Pancreas (tissue), 10 donors: ENCODE data around the gene PRKCE. TPM values are rescaled to one million over a fixed set of nuclear protein-coding genes. Genes with fewer than 3 reads are reported as not detected.

ENCODE experiments used
- ATAC-seq, 4 donors: fragments of 200-7000 bp; cut with Tn5 transposase; one replicate each; pipeline versions ENCODE4 v1.8.0 to v1.9.1; 2020; ENCODE audit warnings: mild to moderate bottlenecking in 4 of 4, moderate library complexity in 4 of 4
- DNase-seq, 6 donors: peaks; one replicate each; pipeline ENCODE4 v3.0.0-alpha.2; 2020
- FAIRE-seq: peaks from 2 replicates; lab custom pipeline; 2012; peaks lifted over from hg19 to GRCh38; lab: Jason Lieb, UNC
- H3K27ac ChIP-seq, 4 donors: fragments of 200-600 bp; sonication (generic); 1 replicate in 3 of 4; 2 replicates in 1 of 4; pipeline versions ENCODE4 v1.5.0 to v1.8.0; 2020
- H3K27me3 ChIP-seq, 4 donors: fragments of 200-600 bp; one replicate each; pipeline ENCODE4 v1.8.0; 2021
- H3K36me3 ChIP-seq, 3 donors: fragments of 200-600 bp; sonication (generic) in 1 of 3; one replicate each; pipeline versions ENCODE4 v1.5.0 to v1.8.0; 2020 to 2021
- H3K4me1 ChIP-seq, 3 donors: fragments of 200-600 bp; one replicate each; pipeline ENCODE4 v1.8.0; 2021
- H3K4me3 ChIP-seq, 4 donors: fragments of 200-600 bp; sonication (generic) in 2 of 4; one replicate each; pipeline versions ENCODE4 v1.5.0 to v1.8.0; 2020 to 2021
- H3K9me3 ChIP-seq, 4 donors: fragments of 200-600 bp; one replicate each; pipeline ENCODE4 v1.8.0; 2021
- WGBS, 2 donors: extraction: QIAGEN DNeasy Blood & Tissue Kit; methylation state at CpG; one replicate each; pipeline ENCODE4 v1.1.7; 2013; 5-methylcytosine and 5-hydroxymethylcytosine counted together
- intact Hi-C, 3 donors: fragments of 100-400 bp; cut with DNase I; formaldehyde crosslinking; loops; one replicate each; pipeline versions ENCODE4 v1.11.1 to v1.14.2; 2022
- polyA plus RNA-seq, 2 donors: library from polyadenylated mRNA; stranded (reverse); fragments of 200-250 nt; gene quantifications; one replicate each; pipeline ENCODE4 v1.2.3, GENCODE V29; 2013
- total RNA-seq, 6 donors: library from RNA; stranded (reverse); fragmentation: NEBNext Ultra II Directional in 4 of 6; extraction: Animal tissue kit (Norgen Biotek cat#: 25700) in 4 of 6; gene quantifications; one replicate each; pipeline versions ENCODE4 v1.2.1 to v1.2.4, GENCODE V29; 2021 to 2023
- TF ChIP-seq, protein P1 (sequence below), 4 donors: fragments of 200-600 bp; sonication (generic) in 3 of 4; IDR thresholded peaks; one replicate each; pipeline versions ENCODE4 v1.5.0 to v1.8.0; 2021; ENCODE audit warnings: antibody characterized with exemption in 4 of 4
- donor health status: healthy with polysubstance abuse.
- donor health status: DM: no; HTN: no; CAD: no; lungs with moderate emphysema.
- donor health status: DM: no; HTN: no; CAD: no.
- donor health status: control.
- donor health status: control.
- donor health status: Bipolar disorder and iron deficiency.
- donor health status: DM: yes; HTN: yes; CAD: no.
- donor health status: DM: no; HTN: no; CAD: no.
- donor health status: DM: no; HTN: no; CAD: no.
- donor health status: DM: yes; HTN: yes; CAD: no.

The PRKCE gene
- total and polyA plus RNA-seq, 8 donors, result 4.0 to 19.4 (median 10.0) TPM

- no peak for FAIRE-seq
- H3K27ac ChIP-seq, result no peak overlapping the region
- no peaks in the 10 kb centered on the region for H3K9me3 ChIP-seq
- no peak for ATAC-seq
- no peak for DNase-seq
- no peaks in the 10 kb centered on the region for H3K27me3 ChIP-seq
- no peaks in the 10 kb centered on the region for H3K36me3 ChIP-seq
- peaks cover 9 to 17% (median 16%) of the 10 kb centered on the region in 3 donors for H3K4me1 ChIP-seq
- 38 to 42% methylated on average over 10 of the region's 10 CpGs for WGBS, 2 donors
- TF ChIP-seq, protein P1, sequence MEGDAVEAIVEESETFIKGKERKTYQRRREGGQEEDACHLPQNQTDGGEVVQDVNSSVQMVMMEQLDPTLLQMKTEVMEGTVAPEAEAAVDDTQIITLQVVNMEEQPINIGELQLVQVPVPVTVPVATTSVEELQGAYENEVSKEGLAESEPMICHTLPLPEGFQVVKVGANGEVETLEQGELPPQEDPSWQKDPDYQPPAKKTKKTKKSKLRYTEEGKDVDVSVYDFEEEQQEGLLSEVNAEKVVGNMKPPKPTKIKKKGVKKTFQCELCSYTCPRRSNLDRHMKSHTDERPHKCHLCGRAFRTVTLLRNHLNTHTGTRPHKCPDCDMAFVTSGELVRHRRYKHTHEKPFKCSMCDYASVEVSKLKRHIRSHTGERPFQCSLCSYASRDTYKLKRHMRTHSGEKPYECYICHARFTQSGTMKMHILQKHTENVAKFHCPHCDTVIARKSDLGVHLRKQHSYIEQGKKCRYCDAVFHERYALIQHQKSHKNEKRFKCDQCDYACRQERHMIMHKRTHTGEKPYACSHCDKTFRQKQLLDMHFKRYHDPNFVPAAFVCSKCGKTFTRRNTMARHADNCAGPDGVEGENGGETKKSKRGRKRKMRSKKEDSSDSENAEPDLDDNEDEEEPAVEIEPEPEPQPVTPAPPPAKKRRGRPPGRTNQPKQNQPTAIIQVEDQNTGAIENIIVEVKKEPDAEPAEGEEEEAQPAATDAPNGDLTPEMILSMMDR (IDR thresholded peaks at IDR 0.05), result no peak
- no peak overlapping the region for H3K4me3 ChIP-seq
- intact Hi-C loops, result loop anchor here in 1 of 3 donors (10.0 kb wide), 1 partner anchor 145 kb away; no protein-coding TSS in a partner anchor
Observed at GRCh38 chr2:45789961-45790723, 138.7 kb downstream of the PRKCE start.

GRCh38 chr2:45793305-45793962 lies 142.0 kb downstream of the PRKCE start:
- FAIRE-seq (no peak), ATAC-seq (peak; percentile 75 to 87 (median 84)), DNase-seq (peak in 3 of 6 donors; percentile 54 to 63 (median 56))
- 36 to 40% methylated on average over 7 of the region's 7 CpGs for WGBS, 2 donors
- peak overlapping the region in 3 of 4 donors; percentile 23 to 52 (median 24) for H3K27ac ChIP-seq
- H3K27me3 ChIP-seq, result no peaks in the 10 kb centered on the region
- no peaks in the 10 kb centered on the region for H3K9me3 ChIP-seq
- no peak overlapping the region for H3K4me3 ChIP-seq
- TF ChIP-seq, protein P1 (IDR thresholded peaks at IDR 0.05), result no peak
- H3K4me1 ChIP-seq, result peaks cover 9 to 17% (median 16%) of the 10 kb centered on the region in 3 donors
- no peaks in the 10 kb centered on the region for H3K36me3 ChIP-seq
- intact Hi-C loops, result loop anchor here in 1 of 3 donors (10.0 kb wide), 1 partner anchor 141 kb away; no protein-coding TSS in a partner anchor

DNA sequence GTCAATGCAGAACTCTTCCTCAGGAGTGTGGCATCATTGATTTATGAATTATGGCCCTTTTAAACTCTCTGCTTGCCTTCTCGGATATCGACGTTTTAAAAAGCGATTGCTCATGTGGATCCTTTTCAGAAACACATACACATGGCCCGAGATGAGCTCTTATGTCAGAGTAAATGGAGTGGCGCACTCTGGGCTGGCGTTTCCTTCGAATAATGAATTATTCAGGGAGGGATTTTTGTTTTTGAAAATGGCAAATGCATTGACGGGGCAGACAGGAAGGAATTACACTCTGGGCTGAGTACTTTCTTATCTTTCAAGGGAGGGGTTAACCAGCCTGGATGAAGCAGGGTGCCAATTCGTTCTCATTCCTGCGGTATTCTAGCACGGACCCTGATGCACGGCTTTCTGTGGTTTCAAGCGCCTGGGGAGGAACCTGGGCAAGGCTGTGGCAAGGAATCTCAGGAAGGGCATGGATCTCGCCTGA lies 142.7 kb downstream of the PRKCE start:
- Histone ChIP-seq H3K27me3 (no peaks in the 10 kb centered on the region), H3K4me3 (no peak overlapping the region), H3K9me3 (no peaks in the 10 kb centered on the region), H3K27ac (peak overlapping the region in 2 of 4 donors; percentile 24 to 52), H3K4me1 (peaks cover 9 to 17% (median 16%) of the 10 kb centered on the region in 3 donors), H3K36me3 (no peaks in the 10 kb centered on the region)
- intact Hi-C loops, result loop anchor here in 1 of 3 donors (10.0 kb wide), 1 partner anchor 141 kb away; no protein-coding TSS in a partner anchor
- no peak for DNase-seq
- ATAC-seq, result peak in 1 of 4 donors; percentile 7
- no peak for FAIRE-seq
- TF ChIP-seq, protein P1 (IDR thresholded peaks at IDR 0.05), result no peak
- 73 to 79% methylated on average over 15 of the region's 15 CpGs for WGBS, 2 donors

GRCh38 chr2:45796500-45796899 lies 145.0 kb downstream of the PRKCE start:
- TF ChIP-seq, protein P1 (IDR thresholded peaks at IDR 0.05), result no peak
- DNase-seq, result no peak
- Histone ChIP-seq H3K4me1 (peaks cover 9 to 17% (median 16%) of the 10 kb centered on the region in 3 donors), H3K4me3 (no peak overlapping the region), H3K27me3 (no peaks in the 10 kb centered on the region), H3K27ac (no peak overlapping the region), H3K36me3 (no peaks in the 10 kb centered on the region), H3K9me3 (no peaks in the 10 kb centered on the region)
- WGBS, 2 donors, result 84% methylated on average over 4 of the region's 4 CpGs
- intact Hi-C loops, result loop anchor here in 1 of 3 donors (10.0 kb wide), 1 partner anchor 138 kb away; no protein-coding TSS in a partner anchor
- FAIRE-seq, result no peak
- no peak for ATAC-seq
